NAMALWA (cell line): Measurements from ENCODE around the gene DHRSX.
"Not testable (repeated sequence)": the region's sequence is repeated elsewhere in the genome, so short reads cannot be mapped to it uniquely, and the experiment has no call there.

Source experiments
- DNase-seq: peaks from one replicate; pipeline ENCODE4 v3.0.0-alpha.2; 2015; ENCODE audit warnings: low spot score

Gene DHRSX, protein sequence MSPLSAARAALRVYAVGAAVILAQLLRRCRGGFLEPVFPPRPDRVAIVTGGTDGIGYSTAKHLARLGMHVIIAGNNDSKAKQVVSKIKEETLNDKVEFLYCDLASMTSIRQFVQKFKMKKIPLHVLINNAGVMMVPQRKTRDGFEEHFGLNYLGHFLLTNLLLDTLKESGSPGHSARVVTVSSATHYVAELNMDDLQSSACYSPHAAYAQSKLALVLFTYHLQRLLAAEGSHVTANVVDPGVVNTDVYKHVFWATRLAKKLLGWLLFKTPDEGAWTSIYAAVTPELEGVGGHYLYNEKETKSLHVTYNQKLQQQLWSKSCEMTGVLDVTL

GRCh38 chrX:2500803-2501558, at the start of gene DHRSX, which contains the start of gene ZBED1:
Gene DHRSX (minus strand): TSS chrX:2500976. CDS start chrX:2500925, 51 bp downstream.
Gene ZBED1 (minus strand): TSS chrX:2500976. CDS start chrX:2490719, 10,257 bp downstream.
- peak; percentile 17 for DNase-seq

GRCh38 chrX:2549876-2550275, 49.1 kb upstream of the DHRSX start:
- DNase-seq = no peak

DNA sequence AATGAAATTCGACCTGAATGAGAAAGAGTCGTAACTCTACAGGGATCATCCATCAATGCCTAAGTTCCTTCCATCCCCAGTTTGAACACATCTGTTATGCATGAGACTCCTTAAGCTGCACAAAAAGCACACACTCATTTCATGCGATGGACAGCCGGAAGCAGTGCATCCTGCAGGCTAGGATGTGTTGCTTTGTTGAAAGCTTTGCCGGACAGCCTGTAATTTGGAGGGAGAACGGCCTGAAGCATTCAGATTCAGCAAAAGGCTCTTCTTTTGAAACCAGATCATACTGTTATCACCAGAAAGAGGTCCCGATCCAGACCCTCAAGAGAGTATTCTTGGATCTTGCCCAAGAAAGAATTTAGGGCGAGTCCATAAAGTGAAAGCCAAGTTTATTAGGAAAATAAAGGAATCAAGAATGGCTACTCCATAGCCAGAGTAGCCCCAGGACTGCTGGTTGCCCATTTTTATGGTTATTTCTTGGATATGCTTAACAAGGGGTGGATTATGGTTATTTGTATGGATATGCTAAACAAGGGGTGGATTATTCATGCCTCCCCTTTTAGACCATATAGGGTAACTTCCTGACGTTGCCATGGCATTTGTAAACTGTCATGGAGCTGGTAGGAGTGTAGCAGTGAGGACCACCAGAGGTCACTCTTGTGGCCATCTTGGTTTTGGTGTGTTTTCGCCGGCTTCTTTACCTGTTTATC, 48.1 kb upstream of the DHRSX start:
- no peak for DNase-seq

- DNase-seq = no peak
Measured at GRCh38 chrX:2547736-2548135, 47.0 kb upstream of the DHRSX start.

- no peak for DNase-seq
Measured at GRCh38 chrX:2546496-2546895, 45.7 kb upstream of the DHRSX start.

DNA sequence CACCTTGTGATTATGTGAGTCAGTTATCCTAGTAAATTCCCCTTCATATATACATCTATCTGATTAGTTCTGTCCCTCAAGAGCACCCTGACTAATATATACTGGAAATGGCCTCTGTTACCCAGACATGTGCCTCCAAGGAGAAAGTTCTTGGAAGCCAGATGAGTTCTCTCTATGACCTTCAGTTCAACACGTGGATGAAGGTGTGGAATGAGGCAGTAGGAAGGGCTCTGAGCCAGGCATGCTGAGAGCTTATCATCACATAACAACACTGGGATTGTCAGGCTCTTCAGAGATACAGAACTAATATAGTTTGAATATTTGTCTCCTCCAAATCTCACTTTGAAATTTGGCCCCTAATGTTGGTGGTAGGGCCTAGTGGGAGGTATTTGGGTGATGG, 44.4 kb upstream of the DHRSX start:
- DNase-seq = no peak

DNA sequence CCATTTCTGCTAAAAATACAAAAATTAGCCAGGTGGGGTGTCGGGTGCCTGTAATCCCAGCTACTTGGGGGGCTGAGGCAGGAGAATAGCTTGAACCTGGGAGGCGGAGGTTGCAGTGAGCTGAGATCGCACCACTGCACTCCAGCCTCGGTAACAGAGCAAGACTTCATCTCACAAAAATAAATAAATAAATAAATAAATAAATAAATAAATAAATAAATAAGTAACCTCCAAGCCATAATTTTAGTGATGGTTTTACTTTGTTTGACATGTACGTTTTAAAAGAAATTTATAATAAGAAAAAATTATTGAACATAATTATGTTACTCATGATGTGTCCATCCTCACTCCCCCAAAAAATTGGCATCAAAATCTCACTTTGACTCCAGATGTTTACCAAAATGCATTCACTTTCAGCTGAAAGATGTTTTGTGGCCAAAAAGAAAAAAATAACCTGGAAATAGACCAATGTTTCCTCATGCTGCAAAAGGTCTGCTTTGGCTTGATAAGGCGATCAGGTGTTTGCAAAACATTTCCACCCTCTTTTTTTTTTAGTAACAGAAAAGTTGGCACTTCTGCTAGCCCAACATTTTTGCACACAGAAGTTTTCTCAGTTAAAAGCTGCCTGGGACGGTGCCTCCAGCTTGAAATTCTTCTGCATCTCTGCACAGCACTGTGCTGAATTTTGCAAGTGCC, 42.2 kb upstream of the DHRSX start:
- DNase-seq = no peak

DNA sequence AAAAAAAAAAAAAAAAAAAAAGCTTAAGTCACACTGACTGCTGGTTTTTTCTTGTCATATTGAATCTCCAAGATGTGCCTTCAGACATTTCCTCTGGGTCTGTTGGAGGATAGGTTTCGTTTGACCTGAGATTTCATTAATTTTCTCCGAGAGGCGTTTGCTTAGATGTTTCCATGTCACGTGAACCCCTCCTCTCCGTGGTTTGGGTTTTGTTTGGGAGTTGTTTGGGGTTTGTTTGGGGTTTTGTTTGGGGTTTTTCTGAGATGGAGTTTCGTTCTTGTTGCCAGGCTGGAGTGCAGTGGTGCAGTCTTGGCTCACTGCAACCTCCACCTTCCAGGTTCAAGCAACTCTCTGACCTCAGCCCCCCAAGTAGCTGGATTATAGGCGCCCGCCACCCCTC, 40.8 kb upstream of the DHRSX start:
- no peak for DNase-seq

DNA sequence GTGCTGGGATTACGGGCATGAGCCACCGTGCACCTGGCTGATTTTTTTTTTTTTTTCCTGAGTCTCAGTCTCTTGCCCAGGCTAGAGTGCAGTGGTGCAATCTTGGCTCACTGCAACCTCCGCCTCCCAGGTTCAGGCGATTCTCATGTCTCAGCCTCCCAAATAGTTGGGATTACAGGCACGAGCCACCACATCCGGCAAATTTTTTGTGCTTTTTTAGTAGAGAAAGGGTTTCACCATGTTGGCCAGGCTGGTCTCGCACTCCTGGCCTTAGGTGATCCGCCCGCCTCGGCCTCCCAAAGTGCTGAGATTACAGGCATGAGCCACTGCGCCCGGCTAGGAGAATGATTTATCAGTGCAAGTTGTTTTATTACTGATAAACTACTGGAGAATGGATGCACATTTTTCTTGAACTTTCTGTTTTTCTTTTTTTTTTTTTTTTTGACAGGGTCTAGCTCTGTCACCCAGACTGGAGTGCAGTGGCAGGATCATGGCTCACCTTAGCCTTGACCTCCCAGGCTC, 39.7 kb upstream of the DHRSX start:
- DNase-seq = no peak

GRCh38 chrX:2539586-2539985, 38.8 kb upstream of the DHRSX start:
- DNase-seq = no peak

DNA sequence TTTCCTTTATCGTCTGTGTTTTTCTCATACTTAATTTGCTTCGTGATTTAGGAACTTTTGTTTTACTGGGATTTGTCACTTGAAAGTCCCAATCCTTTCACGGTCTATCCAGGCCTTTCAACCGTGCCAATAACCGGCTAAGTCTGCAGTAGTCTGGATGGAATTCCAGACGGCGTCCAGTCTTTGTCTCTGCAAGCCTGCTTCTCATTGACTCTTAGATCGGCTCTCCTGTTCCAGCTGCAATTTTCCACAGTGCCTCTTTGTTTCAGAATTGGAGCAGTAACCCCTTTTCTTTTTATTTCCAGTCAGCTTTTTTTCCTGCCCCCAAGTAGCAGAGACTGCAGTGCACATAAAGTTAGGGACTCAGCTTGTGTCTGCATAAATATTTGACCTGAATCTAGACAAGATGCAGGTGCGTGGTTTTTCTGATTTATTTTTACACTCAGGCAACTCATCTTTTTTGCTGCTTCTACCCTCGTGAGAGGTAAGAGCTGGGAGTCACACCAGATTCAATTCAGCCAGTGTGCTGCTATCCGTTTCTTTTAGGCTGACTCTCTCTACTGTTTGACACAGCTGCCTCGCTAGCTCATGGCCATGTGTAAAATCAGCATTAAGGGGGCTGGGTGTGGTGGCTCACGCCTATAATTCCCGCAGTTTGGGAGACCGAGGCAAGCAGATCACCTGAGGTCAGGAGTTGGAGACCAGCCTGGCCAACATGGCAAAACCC, 37.4 kb upstream of the DHRSX start:
- no peak for DNase-seq

GRCh38 chrX:2536974-2537373, 36.2 kb upstream of the DHRSX start:
- DNase-seq = no peak

GRCh38 chrX:2536141-2536540, 35.4 kb upstream of the DHRSX start:
- DNase-seq = no peak

DNA sequence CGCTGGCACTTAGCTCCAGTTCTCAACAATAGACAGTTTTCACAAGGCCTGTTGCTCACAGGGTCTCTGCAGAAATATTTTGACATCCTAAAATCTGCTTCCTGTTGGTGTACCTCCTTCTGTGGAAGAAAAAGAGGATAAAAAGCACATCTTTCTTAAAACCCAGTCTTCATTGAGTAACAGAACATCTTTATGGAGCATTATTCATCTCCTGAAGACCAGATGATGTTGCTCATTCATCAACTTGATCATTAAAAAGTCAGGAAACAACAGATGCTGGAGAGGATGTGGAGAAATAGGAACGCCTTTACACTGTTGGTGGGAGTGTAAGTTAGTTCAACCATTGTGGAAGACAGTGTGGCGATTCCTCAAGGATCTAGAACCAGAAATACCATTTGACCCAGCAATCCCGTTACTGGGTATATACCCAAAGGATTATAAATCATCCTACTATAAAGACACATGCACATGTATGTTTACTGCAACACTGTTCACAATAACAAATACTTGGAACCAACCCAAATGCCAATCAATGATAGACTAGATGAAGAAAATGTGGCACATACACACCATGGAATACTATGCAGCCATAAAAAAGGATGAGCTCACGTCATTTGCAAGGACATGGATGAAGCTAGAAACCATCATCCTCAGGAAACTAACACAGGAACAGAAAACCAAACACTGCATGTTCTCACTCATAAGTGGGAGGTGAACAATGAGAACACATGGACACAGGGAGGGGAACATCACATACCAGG, 33.7 kb upstream of the DHRSX start:
- not testable (repeated sequence) for DNase-seq

DNA sequence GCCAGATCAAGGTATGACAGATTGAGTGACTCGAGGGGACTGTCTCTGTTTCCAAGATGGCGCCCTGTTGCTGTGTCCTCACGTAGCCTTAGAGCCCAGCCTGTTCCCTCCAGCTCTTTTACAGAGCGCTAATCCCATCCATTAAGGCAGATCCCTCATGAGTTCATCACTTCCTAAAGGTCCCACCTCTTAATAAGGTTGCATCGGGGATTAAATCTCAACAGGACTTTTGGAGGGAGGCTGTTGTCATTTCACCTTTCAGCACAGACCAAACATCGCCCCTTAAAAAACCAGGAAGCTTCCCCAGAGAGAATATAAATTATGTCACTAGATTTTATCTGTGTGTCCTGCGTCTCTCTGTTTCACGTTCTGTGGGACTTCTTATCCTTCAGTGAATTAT, 32.6 kb upstream of the DHRSX start:
- no peak for DNase-seq

GRCh38 chrX:2526390-2526789, 25.6 kb upstream of the DHRSX start:
- DNase-seq = no peak

DNA sequence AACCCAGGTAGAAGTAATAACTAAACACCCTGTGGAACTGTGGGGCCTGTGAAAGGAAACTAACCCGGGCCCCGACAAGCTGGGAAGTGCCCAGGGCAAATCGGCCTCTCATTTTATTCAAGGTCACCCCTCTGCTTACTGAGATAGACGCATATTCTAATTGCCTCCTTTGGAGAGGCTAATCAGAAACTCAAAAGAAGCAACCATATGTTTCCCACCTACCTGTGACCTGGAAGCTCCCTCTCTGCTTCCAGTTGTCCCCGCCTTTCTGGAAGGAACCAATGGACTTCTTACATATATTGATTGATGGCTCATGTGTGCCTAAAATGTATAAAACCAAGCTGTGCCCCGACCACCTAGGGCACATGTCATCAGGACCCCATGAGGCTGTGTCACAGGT, 23.1 kb upstream of the DHRSX start:
- no peak for DNase-seq

DNA sequence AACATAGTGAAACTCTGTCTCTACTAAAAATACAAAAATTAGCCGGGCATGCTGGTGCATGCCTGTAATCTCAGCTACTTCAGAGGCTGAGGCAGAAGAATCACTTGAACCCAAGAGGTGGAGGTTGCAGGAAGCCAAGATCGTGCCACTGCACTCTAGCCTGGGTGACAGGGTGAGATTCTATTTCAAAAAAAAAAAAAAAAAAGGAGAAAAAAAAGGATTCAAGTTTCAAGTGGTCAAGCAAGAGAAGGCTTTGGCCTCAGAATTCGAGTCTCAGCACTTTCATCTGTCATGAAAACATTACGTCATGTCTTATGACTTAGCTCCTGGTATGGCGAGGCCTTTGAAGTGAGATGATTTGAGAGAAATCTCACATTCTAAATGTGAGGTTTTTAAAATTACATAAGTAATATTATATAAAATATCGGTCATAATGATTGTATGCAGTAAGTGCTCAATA, 21.2 kb upstream of the DHRSX start:
- DNase-seq = no peak

- DNase-seq = peak; percentile 24
Measured at GRCh38 chrX:2521092-2521926, 20.5 kb upstream of the DHRSX start.

GRCh38 chrX:2520539-2520938, 19.8 kb upstream of the DHRSX start:
- DNase-seq = no peak
